ENCODE data around the gene DYNC2H1.

DYNC2H1 gene, protein sequence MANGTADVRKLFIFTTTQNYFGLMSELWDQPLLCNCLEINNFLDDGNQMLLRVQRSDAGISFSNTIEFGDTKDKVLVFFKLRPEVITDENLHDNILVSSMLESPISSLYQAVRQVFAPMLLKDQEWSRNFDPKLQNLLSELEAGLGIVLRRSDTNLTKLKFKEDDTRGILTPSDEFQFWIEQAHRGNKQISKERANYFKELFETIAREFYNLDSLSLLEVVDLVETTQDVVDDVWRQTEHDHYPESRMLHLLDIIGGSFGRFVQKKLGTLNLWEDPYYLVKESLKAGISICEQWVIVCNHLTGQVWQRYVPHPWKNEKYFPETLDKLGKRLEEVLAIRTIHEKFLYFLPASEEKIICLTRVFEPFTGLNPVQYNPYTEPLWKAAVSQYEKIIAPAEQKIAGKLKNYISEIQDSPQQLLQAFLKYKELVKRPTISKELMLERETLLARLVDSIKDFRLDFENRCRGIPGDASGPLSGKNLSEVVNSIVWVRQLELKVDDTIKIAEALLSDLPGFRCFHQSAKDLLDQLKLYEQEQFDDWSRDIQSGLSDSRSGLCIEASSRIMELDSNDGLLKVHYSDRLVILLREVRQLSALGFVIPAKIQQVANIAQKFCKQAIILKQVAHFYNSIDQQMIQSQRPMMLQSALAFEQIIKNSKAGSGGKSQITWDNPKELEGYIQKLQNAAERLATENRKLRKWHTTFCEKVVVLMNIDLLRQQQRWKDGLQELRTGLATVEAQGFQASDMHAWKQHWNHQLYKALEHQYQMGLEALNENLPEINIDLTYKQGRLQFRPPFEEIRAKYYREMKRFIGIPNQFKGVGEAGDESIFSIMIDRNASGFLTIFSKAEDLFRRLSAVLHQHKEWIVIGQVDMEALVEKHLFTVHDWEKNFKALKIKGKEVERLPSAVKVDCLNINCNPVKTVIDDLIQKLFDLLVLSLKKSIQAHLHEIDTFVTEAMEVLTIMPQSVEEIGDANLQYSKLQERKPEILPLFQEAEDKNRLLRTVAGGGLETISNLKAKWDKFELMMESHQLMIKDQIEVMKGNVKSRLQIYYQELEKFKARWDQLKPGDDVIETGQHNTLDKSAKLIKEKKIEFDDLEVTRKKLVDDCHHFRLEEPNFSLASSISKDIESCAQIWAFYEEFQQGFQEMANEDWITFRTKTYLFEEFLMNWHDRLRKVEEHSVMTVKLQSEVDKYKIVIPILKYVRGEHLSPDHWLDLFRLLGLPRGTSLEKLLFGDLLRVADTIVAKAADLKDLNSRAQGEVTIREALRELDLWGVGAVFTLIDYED (N-terminal part only)

DNA sequence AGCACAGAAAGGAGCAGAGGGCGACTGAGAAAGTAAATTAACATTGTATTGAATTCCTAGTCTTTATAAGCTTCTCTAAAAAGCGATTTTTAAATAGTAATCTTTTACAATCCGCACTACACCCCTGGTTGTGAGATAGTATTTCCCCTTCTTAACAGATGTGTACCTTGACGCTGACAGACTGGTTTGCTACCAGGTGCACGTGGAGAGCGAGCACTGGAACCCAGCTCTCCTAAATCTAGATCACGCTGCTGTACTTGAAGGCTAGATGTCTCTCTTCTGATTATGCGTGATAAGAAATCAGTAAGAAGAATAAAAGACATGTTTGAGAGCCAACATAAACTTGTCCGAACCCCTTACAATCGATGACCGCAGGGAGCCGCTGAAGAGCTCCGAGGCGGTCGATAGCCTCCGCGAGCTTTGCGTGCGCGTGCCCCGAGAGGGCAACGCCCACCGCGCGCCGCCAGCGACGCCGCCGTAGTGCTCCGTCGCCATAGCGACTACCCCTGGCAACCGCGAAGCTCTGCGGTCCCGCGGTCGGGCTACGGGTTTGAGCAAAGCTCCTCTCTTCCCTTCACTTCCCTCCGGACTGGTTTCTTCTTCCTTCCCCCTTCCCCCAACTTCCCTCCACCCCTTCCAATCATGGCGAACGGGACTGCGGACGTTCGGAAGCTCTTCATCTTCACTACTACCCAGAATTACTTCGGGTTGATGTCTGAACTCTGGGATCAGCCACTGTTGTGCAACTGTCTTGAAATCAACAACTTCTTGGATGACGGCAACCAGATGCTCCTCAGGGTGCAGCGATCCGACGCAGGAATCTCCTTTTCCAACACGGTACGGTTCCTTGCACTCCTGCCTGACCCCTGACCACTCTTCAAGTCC, at the start of gene DYNC2H1:
Gene DYNC2H1, plus strand, starts transcription at position 494 of the 885 bp plus-strand sequence. Its CDS starts 149 bp downstream, at position 643.
- peak; percentile 92 for DNase-seq

DNA sequence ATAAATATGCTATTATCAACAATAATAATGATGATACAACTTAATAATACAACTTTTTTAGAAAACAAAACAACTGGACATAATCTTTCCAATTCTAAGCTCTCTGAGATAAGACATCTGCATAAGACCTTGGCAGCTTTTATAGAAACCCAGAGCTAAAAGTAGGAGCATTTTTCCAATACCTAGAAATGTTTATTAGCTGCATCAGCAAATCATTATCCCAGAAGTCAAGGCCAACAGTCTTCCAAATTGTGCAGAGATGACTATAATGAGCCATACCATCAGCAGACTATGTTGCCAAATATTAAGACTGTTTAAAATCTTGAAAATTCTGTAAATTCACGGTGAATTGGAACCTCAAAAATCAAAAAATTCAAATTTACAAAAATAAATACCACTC, 47.6 kb upstream of the DYNC2H1 start:
- DNase-seq = no peak

DNA sequence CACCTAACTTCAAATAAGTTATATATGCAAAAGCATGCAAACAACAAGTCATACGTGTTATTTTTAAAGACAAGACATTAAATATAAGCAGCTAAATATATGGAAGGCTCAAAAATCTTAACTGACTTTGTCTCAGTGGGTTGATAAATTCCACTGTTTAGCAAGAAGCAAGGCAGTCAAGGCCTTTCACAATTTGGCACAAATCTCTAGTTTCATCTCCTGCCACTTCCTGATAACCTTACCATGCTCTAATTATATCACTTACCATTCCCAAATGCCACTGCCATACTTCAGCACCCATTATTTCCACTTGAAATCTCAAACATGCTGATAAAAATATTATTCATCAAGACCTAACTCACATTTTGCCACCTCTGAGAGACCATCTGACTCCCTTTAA, 42.1 kb upstream of the DYNC2H1 start:
- no peak for DNase-seq

DNA sequence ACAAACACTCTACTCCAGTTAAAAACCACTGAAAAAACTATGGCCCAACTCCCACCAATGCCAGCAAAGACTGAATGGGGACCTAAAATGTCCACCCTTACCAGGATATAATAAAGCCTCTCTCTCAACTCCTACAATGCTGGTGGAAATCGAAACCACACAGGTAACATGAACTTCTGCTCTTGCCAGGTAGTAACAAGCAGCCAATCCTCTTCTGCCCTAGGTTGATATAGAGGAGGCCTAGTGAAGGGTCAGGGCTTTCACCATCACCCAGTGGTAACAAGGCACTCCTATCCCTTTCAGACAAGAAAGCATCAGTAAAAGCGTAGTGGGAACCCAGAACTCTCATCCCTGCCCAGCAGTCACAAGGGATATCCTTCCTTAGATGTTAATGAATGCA, 39.9 kb upstream of the DYNC2H1 start:
- no peak for DNase-seq

DNA sequence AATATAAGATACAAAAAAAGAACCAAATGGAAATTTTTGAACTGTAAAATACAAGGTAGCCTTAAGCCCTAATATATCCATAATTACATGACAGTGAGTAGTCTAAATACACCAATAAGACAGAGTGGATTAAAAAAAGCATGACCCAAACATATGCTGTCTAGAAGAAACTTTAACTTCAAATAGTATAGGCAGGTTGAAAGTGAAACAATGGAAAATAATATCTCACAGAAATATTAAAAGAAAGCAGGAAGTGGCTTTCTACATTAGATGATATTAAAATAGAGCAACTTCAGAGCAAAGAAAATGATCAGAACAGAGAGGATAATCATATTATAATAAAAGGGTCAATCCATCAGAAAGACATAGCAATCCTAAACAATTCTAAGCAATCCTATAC, 39.1 kb upstream of the DYNC2H1 start:
- DNase-seq = no peak

DNA sequence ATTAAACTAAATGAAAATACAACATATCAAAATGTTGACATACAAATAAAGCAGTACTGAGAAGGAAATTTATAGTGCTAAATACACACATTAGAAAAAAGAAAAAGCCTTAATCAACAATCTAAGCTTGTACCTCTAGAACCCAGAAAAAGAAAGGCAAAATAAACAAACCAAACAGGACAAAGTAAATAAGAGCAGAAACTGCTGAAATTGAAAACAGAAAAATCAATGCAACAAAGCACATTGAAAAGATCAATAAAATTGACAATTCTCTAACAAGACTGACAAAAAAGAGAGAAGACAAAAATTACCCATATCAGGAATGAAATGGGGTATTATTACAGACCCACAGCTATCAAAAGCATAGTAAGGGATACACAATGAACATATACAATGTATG, 38.2 kb upstream of the DYNC2H1 start:
- DNase-seq = no peak

DNA sequence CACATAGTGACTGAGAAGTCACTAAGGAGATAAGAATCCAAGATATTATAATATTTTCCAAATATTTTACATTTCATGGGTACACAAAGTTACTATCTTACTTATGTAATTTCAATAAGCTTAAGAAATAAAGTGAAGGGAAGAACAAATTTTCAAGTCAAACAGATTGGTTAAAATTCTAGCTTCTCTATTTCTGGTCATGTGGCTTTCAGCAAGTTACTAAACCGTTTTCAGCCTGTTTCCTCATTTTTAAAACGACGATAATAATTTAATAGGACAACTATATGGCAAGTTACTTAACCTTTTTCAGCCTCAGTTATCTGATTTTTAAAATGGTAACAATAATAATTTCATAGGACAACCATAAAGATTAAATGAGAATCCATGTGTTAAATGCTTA, 32.9 kb upstream of the DYNC2H1 start:
- no peak for DNase-seq

DNA sequence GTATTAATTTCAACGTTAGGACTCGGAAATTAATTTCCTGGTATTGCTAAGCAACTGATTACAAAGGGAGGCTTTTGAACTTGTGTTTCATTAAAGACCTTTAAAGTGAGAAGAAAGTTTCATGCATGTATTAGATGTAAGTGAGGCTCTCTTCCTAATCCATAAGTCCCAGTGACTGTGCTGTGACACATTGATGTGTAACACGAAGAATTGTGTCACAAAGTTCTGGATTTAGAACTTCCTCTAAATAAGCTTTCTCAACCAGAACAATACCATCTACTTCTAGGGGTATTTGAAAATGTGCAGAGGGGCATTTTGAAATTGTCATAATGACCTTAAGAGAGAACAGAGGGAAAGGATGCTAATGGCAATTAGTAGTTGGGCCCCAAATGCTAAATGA, 31.7 kb upstream of the DYNC2H1 start:
- DNase-seq = no peak

DNA sequence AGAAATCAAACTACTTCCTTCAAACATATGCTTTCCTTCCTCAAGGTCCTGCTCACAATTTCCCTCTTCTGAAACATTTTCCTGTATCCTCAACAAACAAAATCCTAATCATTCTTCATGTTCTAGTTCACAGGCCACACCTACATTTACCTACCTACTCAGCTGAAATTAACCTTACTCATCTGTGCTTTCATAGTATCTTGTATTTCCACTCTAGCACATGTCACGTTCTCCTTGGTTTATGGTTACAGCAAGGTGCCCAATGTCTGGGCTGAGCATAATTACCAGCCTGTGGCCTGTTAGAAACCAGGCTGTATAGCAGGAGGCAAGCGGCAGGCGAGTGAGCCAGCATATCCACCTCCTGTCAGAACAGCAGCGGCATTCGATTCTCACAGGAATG, 30.5 kb upstream of the DYNC2H1 start:
- no peak for DNase-seq

DNA sequence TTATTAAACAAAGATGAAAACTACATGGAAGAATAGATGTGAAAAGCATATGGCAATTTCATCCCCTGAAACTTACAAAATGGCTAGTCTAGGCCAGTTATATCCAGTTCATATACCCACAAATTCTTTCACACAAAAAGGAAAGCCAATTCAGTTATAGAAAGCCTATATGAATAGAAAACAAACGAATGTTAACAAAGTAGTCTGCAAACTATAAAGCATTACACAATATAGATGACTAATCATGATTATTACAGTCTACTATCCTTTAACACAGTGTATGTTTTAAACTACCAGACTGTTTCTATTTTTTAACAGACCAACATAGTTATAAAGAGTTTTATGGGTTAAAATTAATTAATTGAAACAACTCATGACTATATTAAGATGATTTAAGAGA, 29.4 kb upstream of the DYNC2H1 start:
- DNase-seq = no peak

DNA sequence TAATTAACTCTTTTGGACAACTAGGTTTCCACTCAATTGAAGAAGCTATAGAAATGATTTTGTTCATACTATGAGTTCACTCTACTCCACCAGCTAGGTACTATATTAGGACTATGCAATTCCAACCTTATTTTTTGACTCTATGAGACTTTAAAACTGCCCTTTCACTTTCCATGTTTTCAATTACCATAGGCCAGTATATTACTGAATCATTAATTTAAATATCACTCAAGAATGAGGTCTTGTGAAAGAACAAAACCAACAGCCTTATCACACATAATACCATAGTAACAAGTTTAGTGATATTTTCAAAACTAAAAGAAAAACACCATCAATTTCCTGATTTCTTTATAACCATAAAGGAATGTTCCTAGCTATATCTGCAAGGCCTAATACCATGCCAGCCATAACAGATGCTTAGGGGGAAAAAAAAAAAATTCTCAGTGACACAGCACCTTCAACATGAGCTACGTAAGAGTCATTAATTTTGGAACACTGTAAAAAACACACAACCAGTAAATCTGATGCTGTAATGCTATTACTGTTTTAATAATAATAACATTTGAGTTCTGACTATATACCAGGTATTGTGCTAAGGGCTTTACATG, 23.4 kb upstream of the DYNC2H1 start:
- no peak for DNase-seq

DNA sequence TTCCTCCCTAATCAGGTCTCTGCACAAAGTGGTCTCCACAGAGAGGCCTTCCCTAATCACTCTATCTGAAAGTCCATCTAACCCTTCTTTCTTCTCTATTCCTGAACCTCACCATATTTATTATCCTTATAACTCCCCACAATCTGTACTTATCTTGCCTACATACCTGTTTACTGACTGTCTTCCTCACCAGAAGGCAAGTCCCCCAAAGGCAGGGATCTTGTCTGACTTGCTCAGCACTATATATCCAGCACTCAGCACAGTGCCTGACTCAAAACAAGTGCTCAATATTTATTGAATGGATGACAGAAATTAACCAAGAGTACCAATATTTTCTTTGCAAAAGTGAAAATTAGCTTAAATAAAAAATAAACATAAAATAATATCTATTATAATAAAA, 22.8 kb upstream of the DYNC2H1 start:
- DNase-seq = no peak

DNA sequence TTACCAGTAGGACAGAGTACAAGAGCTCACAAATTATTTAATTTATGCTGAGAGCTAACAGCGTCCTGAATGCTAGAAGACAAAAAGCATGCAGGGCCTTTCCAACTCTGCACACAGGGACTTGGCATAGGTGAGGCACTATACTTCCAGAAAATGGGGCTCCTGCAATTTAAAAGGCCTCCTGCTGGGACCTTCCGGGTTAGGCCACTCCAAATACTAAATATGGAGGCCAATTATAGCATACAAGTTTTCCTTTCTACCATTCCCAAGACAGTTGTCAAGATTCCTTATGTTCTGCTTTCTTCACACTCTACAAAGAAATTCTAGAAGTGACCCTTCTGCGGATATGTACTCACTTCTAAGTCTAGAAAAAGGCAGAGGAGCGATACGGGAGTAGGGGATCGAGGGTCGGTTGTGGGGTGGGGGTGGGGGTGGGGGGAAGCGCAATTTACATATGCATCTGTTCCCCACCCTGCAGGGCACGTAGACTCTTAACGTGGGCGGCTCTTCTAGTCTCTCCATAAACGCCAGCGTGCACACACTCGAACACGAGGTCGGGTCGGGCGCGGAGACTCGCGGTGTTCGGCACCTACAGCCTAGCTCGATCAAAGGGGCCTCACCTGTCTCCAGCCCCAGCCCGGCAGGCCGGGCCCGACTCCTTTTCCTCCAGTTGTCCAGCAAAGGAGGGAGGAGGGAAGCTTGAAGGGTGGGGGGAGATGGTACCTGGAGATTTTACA, 18.0 kb upstream of the DYNC2H1 start:
- DNase-seq = peak; percentile 80

DNA sequence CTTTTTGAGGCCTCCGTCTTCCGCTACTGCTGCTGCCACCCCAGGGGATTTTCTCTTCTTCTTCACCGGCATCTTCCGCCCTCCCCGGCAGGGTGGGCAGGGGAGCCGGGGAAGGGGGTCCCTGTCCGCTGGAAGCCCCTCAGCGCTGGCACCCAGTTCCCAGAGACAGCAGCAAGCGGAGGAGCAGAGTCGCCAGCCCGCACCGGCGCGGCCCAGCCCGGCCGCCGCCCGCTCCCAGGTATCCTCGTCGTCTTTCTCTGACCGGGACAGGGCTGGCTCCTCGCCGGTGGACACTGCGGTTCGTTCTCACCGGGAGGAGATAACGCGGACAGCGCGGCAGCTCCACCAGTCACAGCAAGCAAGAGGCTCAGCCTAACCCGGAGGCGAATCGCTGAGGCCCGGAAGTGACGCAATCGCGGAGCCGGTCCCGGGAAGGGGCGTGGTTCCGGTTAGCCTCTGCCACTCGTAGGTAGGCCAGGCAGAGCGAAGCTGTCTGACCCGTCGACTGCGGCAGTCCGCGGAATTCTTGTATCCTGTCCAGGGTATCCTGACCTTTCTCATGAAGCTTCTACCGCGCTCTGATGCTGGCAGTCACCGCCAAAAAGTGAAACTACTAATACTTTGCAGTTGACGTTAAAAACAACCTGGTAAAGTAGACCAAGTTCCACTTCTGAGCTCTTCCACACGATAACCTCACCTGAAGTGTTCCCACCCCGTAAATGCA, 17.3 kb upstream of the DYNC2H1 start, which contains the start of gene DCUN1D5:
Gene DCUN1D5, minus strand, starts transcription at position 360 of the 724 bp plus-strand sequence. Its CDS starts 288 bp downstream, at position 72.
- peak; percentile 97 for DNase-seq

DNA sequence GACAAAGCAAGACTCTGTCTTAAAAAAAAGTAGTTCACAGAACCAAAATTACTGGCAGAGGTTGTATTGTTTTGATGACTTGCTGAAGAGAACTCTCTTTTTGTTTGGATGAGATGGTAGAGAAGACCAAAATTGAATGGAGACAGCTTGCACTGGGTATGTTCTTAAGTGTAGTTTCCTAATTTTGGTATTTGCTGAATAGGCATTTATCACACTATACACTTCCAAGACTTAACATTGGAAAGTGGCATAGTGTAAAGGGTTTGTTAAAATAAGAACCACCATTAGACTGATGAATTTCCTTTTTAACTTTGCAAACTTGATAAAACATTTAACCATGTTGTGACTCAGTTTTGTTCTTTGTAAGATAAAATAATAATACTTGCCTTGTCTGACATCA, 11.9 kb upstream of the DYNC2H1 start:
- DNase-seq = no peak

DNA sequence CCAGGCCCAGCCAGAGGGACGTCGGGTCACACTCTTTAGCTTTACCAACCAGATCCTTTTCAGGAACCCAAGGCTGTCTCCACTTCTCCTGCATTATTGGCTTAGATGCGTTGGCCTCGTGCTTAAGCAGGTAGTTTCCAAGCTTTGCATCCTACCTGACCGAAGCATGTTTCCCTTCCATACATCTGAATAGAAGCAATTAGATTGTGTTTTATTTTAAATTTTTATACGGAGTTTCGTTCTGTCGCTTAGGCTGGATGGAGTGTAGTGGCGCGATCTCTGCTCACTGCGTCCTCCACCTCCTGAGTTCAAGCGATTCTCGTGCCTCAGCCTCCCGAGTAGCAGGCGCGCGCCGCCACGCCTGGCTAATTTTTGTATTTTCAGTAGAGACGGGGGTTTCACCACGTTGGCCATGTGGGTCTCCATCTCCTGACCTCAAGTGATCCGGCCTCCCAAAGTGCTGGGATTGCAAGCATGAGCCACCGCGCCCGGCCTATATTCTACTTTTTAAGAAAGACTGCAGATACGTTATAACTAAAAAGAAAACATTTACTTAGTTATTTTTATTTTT, 677 bp downstream of the DYNC2H1 start:
- peak; percentile 55 for DNase-seq

DNA sequence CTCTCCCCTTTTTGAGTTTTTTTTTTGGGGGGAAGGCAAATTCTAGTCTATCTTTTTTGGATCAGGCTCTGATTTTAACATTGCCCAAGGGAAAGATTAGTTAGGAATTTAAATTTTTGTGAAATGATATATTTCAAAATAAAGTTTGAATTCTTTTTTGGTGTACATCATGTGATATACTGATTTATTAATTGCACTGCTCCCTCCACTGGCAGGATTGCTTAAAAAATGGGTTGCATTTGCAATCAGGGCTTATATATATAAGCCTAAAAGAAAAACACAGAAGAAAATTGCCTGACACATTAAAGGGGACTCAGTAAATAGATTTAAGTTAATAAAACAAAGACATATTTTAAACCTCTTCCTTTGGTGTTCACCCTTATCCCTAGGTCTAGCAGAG, 1.2 kb downstream of the DYNC2H1 start:
- DNase-seq = no peak

DNA sequence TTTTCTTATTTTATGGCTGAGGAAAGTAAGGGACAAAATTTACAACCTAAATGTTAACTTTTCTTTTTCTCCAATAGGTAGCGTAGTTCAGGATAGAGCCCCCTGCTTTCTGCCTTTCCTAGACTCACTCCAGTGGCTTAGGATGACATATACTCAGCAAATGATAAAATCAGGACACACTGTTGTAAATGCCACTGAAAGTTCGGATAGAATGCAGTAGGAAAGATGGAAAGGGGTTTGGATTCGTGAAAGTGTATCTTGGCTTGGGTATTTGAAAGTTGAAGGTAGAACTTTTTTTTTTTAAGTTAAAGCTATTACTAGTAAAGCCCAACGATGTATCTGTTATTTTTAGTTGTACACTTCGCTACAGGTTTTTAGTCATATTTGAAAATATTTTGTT, 2.2 kb downstream of the DYNC2H1 start:
- DNase-seq = no peak

DNA sequence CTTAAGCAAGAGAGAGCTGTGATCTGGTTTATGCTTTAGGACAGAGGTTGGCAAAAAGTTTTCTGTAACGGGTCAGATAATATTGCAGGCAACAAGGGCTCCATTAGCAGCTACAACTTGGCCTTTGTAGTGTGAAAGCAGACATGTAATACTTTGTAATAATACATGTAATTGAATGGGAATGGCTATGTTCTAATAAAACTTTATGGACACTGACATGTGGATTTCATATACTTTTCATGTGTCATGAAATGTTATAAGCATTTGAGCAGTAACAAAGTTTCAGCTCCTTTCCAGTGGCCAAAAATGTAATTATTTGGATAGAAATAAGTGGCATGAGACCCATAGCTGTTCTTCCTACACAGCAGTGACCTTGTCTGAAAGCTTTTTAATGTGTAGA, 3.1 kb downstream of the DYNC2H1 start:
- DNase-seq = no peak

DNA sequence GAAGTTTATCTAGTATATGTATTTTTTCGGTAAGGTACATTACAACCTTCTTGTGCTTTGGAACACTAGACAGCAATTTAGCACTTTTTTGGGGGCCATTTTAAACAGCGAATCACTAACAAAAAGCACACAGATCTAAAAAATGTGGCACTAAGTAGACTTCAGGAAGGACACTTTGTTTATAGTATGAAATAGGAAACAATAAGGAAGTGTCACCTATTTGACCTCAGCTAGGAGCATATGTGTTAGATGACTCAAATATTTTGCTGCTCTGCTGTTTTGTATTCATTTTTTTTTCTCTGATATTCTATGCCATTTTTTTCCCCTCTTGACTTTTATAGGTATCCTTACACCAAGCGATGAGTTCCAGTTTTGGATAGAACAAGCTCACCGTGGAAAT, 5.6 kb downstream of the DYNC2H1 start:
- no peak for DNase-seq

Data from activated CD8-positive, alpha-beta memory T cell treated with anti-CD3 and anti-CD28 coated beads, Interleukin-2, amount 50 U/mL, for 48 hours (primary cell).